H9 (cell line): ENCODE results near the gene RTL5. TPM values are rescaled to one million over a fixed set of nuclear protein-coding genes. Genes with fewer than 3 reads are reported as not detected.

Source experiments
- DNase-seq: peaks from one replicate; pipeline ENCODE4 v3.0.0-alpha.2; 2017
- H2AFZ ChIP-seq: one replicate; pipeline ENCODE4 v1.6.1; 2013; ENCODE audit warnings: mild to moderate bottlenecking, low read length, control low read depth, moderate library complexity
- H2AK5ac ChIP-seq: 2 replicates; pipeline ENCODE4 v1.6.1; 2013; ENCODE audit warnings: low read length, control low read depth, mixed read lengths; ENCODE audit not compliant: insufficient read length
- H2BK120ac ChIP-seq: one replicate; pipeline ENCODE4 v1.6.1; 2013; ENCODE audit warnings: low read depth, mild to moderate bottlenecking, low read length, control low read depth, inconsistent platforms; ENCODE audit not compliant: poor library complexity, severe bottlenecking
- H2BK12ac ChIP-seq: 2 replicates; pipeline ENCODE4 v1.6.1; 2013; ENCODE audit warnings: low read length, control low read depth, mixed read lengths, low read depth; ENCODE audit not compliant: insufficient read length
- H2BK15ac ChIP-seq: 2 replicates; pipeline ENCODE4 v1.6.1; 2013; ENCODE audit warnings: low read depth, low read length, control low read depth
- H2BK20ac ChIP-seq: one replicate; pipeline ENCODE4 v1.6.1; 2013; ENCODE audit warnings: low read depth, mild to moderate bottlenecking, low read length, control low read depth, inconsistent platforms; ENCODE audit not compliant: poor library complexity, severe bottlenecking
- H2BK5ac ChIP-seq: 2 replicates; pipeline ENCODE4 v1.6.1; 2013; ENCODE audit warnings: low read length, control low read depth, mixed read lengths; ENCODE audit not compliant: insufficient read length
- H3K14ac ChIP-seq: 2 replicates; pipeline ENCODE4 v1.6.1; 2013; ENCODE audit warnings: low read length, control low read depth; ENCODE audit not compliant: insufficient read depth
- H3K18ac ChIP-seq: 2 replicates; pipeline ENCODE4 v1.6.1; 2013; ENCODE audit warnings: low read depth, mild to moderate bottlenecking, mixed read lengths, low read length, control low read depth; ENCODE audit not compliant: insufficient read length
- H3K23ac ChIP-seq: 2 replicates; pipeline ENCODE4 v1.6.1; 2013; ENCODE audit warnings: low read length, control low read depth, mixed read lengths, low read depth; ENCODE audit not compliant: insufficient read length
- H3K23me2 ChIP-seq: 2 replicates; pipeline ENCODE4 v1.6.1; 2013; ENCODE audit warnings: low read depth, mild to moderate bottlenecking, mixed read lengths, low read length, control low read depth; ENCODE audit not compliant: insufficient read length, poor library complexity, severe bottlenecking
- H3K27ac ChIP-seq: 2 replicates; pipeline ENCODE4 v1.5.1; 2013; ENCODE audit warnings: low read length, control low read depth, mixed read lengths, low read depth; ENCODE audit not compliant: insufficient read length
- H3K27me3 ChIP-seq: 2 replicates; pipeline ENCODE4 v1.6.1; 2013; ENCODE audit warnings: low read length, control low read depth, inconsistent platforms; ENCODE audit not compliant: insufficient read depth
- H3K4ac ChIP-seq: 2 replicates; pipeline ENCODE4 v1.6.1; 2013; ENCODE audit warnings: low read depth, mild to moderate bottlenecking, control low read depth, inconsistent platforms, low read length, moderate library complexity
- H3K4me1 ChIP-seq: 2 replicates; pipeline ENCODE4 v1.6.1; 2013; ENCODE audit warnings: low read length, control low read depth, inconsistent platforms; ENCODE audit not compliant: insufficient read depth
- H3K4me2 ChIP-seq: 2 replicates; pipeline ENCODE4 v1.6.1; 2013; ENCODE audit warnings: low read length, control low read depth, mixed read lengths; ENCODE audit not compliant: insufficient read length, insufficient read depth
- H3K56ac ChIP-seq: 2 replicates; pipeline ENCODE4 v1.6.1; 2013; ENCODE audit warnings: low read depth, mild to moderate bottlenecking, mixed read lengths, low read length, control low read depth; ENCODE audit not compliant: insufficient read length
- H3K79me1 ChIP-seq: 2 replicates; pipeline ENCODE4 v1.6.1; 2013; ENCODE audit warnings: low read depth, mild to moderate bottlenecking, moderate library complexity, low read length, control low read depth, inconsistent platforms; ENCODE audit not compliant: insufficient read depth, poor library complexity, severe bottlenecking
- H3K79me2 ChIP-seq: 2 replicates; pipeline ENCODE4 v1.6.1; 2013; ENCODE audit warnings: low read length, control low read depth, inconsistent platforms; ENCODE audit not compliant: insufficient read depth
- H3K9ac ChIP-seq: 2 replicates; pipeline ENCODE4 v1.6.1; 2013; ENCODE audit warnings: low read length, control low read depth, mixed read lengths; ENCODE audit not compliant: insufficient read length; ENCODE audit errors: extremely low read depth
- H3K9me3 ChIP-seq: one replicate; pipeline ENCODE4 v1.6.1; 2013; ENCODE audit warnings: low read depth, low read length, inconsistent platforms; ENCODE audit not compliant: control insufficient read depth
- H3T11ph ChIP-seq: one replicate; pipeline ENCODE4 v1.6.1; 2013; ENCODE audit warnings: mild to moderate bottlenecking, low read length, control low read depth, inconsistent platforms
- H4K20me1 ChIP-seq: one replicate; pipeline ENCODE4 v1.6.1; 2013; ENCODE audit not compliant: control insufficient read depth, insufficient read length, insufficient read depth
- H4K5ac ChIP-seq: 2 replicates; pipeline ENCODE4 v1.6.1; 2013; ENCODE audit warnings: low read depth, mild to moderate bottlenecking, mixed read lengths, low read length, control low read depth; ENCODE audit not compliant: insufficient read length
- H4K8ac ChIP-seq: replicated peaks from 2 replicates; pipeline ENCODE4 v1.6.1; 2013; ENCODE audit warnings: low read length, control low read depth, mixed read lengths, low read depth; ENCODE audit not compliant: insufficient read length
- H4K91ac ChIP-seq: 2 replicates; pipeline ENCODE4 v1.6.1; 2013; ENCODE audit warnings: low read depth, mild to moderate bottlenecking, moderate library complexity, mixed read lengths, low read length, control low read depth; ENCODE audit not compliant: insufficient read length
- H3K27ac Mint-ChIP-seq, 3 experiments: 2 replicates in 2 of 3; 3 replicates in 1 of 3; pipeline ENCODE4 v1.8.0; 2020 to 2021; ENCODE audit warnings: mixed read lengths in 3 of 3, mild to moderate bottlenecking in 1 of 3, moderate library complexity in 1 of 3
- H3K27me3 Mint-ChIP-seq: 2 replicates; pipeline ENCODE4 v1.8.0; 2021; ENCODE audit warnings: low read depth, mild to moderate bottlenecking, moderate library complexity, mixed read lengths
- H3K36me3 Mint-ChIP-seq, 3 experiments: 2 replicates in 2 of 3; 3 replicates in 1 of 3; pipeline ENCODE4 v1.8.0; 2020 to 2021; ENCODE audit warnings: low read depth in 3 of 3, mixed read lengths in 3 of 3; ENCODE audit not compliant: insufficient read depth in 1 of 3
- H3K4me1 Mint-ChIP-seq, 2 experiments: 2 replicates each; pipeline ENCODE4 v1.8.0; 2020; ENCODE audit warnings: mixed read lengths in 2 of 2
- H3K4me3 Mint-ChIP-seq, 2 experiments: 2 replicates in 1 of 2; 3 replicates in 1 of 2; pipeline ENCODE4 v1.8.0; 2020 to 2021; ENCODE audit warnings: mild to moderate bottlenecking in 2 of 2, mixed read lengths in 2 of 2, moderate library complexity in 1 of 2
- H3K9me3 Mint-ChIP-seq, 2 experiments: 2 replicates in 1 of 2; 3 replicates in 1 of 2; pipeline ENCODE4 v1.8.0; 2020; ENCODE audit warnings: mild to moderate bottlenecking in 2 of 2, mixed read lengths in 2 of 2, moderate library complexity in 1 of 2
- CTCF ChIP-seq: fragments of 200-600 bp; sonication (generic); conservative IDR thresholded peaks from 3 replicates; pipeline ENCODE4 v1.8.0; 2021; ENCODE audit warnings: antibody characterized with exemption, mild to moderate bottlenecking
- WGBS: extraction: QIAGEN DNeasy Blood & Tissue Kit; methylation state at CpG from one replicate; pipeline ENCODE4 v1.1.7; 2013; ENCODE audit warnings: missing lambda C conversion rate, low lambda C conversion rate, mixed read lengths; ENCODE audit not compliant: insufficient read length; ENCODE audit errors: extremely low coverage; 5-methylcytosine and 5-hydroxymethylcytosine counted together
- total RNA-seq: library from RNA; stranded (reverse); gene quantifications from 2 replicates; pipeline ENCODE4 v1.2.1, GENCODE V29; 2021

The RTL5 gene
- total RNA-seq, 1 experiment from 2014 or later, result 1.2 TPM

- Histone ChIP-seq H3K9ac (no peak overlapping the region), H3K79me2 (no peaks in the 10 kb centered on the region), H2BK15ac (no peak overlapping the region), H4K91ac (no peak overlapping the region), H3K27ac (no peak overlapping the region), H4K5ac (no peak overlapping the region), H3K9me3 (peaks cover 38% of the 10 kb centered on the region), H2AFZ (no peak overlapping the region), H3K4me1 (no peaks in the 10 kb centered on the region), H3K4ac (no peak overlapping the region), H2BK120ac (no peak overlapping the region), H4K20me1 (no peaks in the 10 kb centered on the region), H4K8ac (no peak overlapping the region), H3K23ac (no peak overlapping the region), H2BK5ac (no peak overlapping the region), H3K18ac (no peak overlapping the region), H2BK12ac (no peak overlapping the region), H3K56ac (no peak overlapping the region), H3K23me2 (no peaks in the 10 kb centered on the region), H3K27me3 (no peaks in the 10 kb centered on the region), H3K79me1 (no peaks in the 10 kb centered on the region), H2AK5ac (no peak overlapping the region), H3K14ac (no peak overlapping the region), H3K4me2 (no peak overlapping the region), H2BK20ac (no peak overlapping the region), H3T11ph (no peak overlapping the region)
- Mint-ChIP-seq H3K36me3 (peaks cover 4 to 10% (median 6%) of the 10 kb centered on the region in 3 experiments; a peak in 6 of 7 replicates), H3K9me3 (peaks cover 84 to 90% of the 10 kb centered on the region in 2 experiments), H3K27me3 (no peaks in the 10 kb centered on the region; the same call in none of the 2 replicates), H3K4me3 (no peak overlapping the region), H3K4me1 (peaks cover 15 to 36% of the 10 kb centered on the region in 2 experiments), H3K27ac (no peak overlapping the region; a peak in 1 of 7 replicates)
- no CpG with 5 or more reads among the region's 12 CpGs for WGBS
- no peak for DNase-seq
- no peak for TF ChIP-seq CTCF
These were observed 52.1 kb downstream of the RTL5 start for GRCh38 chrX:72079607-72080006.
